ENCODE data around the gene VENTX.
"Not testable (repeated sequence)": the region's sequence is repeated elsewhere in the genome, so short reads cannot be mapped to it uniquely, and the experiment has no call there.

The VENTX gene

GRCh38 chr10:133263674-133264073 lies 26.0 kb downstream of the VENTX start:
- no peaks in the 10 kb centered on the region for H3K27me3 ChIP-seq (replicated peaks; ENCODE audit: control insufficient read depth, insufficient read depth, low read length)
- no peak for DNase-seq (ENCODE audit: extremely low read depth, insufficient read length)

GRCh38 chr10:133264461-133264860 lies 26.8 kb downstream of the VENTX start:
- peaks cover 19% of the 10 kb centered on the region for H3K36me3 ChIP-seq (ENCODE audit: control insufficient read depth, insufficient read depth, low read length)
- H3K4me3 ChIP-seq (replicated peaks; ENCODE audit: low read depth, low read length), result no peak overlapping the region
- H3K27me3 ChIP-seq (replicated peaks; ENCODE audit: control insufficient read depth, insufficient read depth, low read length), result no peaks in the 10 kb centered on the region
- DNase-seq (ENCODE audit: extremely low read depth, insufficient read length), result no peak
- no peak for TF ChIP-seq CTCF (IDR thresholded peaks at IDR 0.05; ENCODE audit: insufficient read depth, low read length, poor library complexity, severe bottlenecking)

More at GRCh38 chr10:133263674-133264073, 26.0 kb downstream of the VENTX start:
- no peak for TF ChIP-seq CTCF (IDR thresholded peaks at IDR 0.05; ENCODE audit: insufficient read depth, low read length, poor library complexity, severe bottlenecking)
- Histone ChIP-seq H3K36me3 (ENCODE audit: control insufficient read depth, insufficient read depth, low read length) (peaks cover 12% of the 10 kb centered on the region), H3K4me3 (replicated peaks; ENCODE audit: low read depth, low read length) (no peak overlapping the region)

- peaks cover 19% of the 10 kb centered on the region for H3K36me3 ChIP-seq (ENCODE audit: control insufficient read depth, insufficient read depth, low read length)
- H3K27me3 ChIP-seq (replicated peaks; ENCODE audit: control insufficient read depth, insufficient read depth, low read length); DNase-seq (ENCODE audit: extremely low read depth, insufficient read length); H3K4me3 ChIP-seq (replicated peaks; ENCODE audit: low read depth, low read length): not testable (repeated sequence)
Measured at GRCh38 chr10:133265052-133265451, 27.4 kb downstream of the VENTX start.

- TF ChIP-seq CTCF (IDR thresholded peaks at IDR 0.05; ENCODE audit: insufficient read depth, low read length, poor library complexity, severe bottlenecking), result no peak
- Histone ChIP-seq H3K4me3 (replicated peaks; ENCODE audit: low read depth, low read length) (no peak overlapping the region), H3K27me3 (replicated peaks; ENCODE audit: control insufficient read depth, insufficient read depth, low read length) (no peaks in the 10 kb centered on the region), H3K36me3 (ENCODE audit: control insufficient read depth, insufficient read depth, low read length) (peaks cover 29% of the 10 kb centered on the region)
- DNase-seq (ENCODE audit: extremely low read depth, insufficient read length), result no peak
Measured at GRCh38 chr10:133266056-133266795, 28.6 kb downstream of the VENTX start.

- Histone ChIP-seq H3K4me3 (replicated peaks; ENCODE audit: low read depth, low read length) (no peak overlapping the region), H3K36me3 (ENCODE audit: control insufficient read depth, insufficient read depth, low read length) (peaks cover 31% of the 10 kb centered on the region), H3K27me3 (replicated peaks; ENCODE audit: control insufficient read depth, insufficient read depth, low read length) (no peaks in the 10 kb centered on the region)
- TF ChIP-seq CTCF (IDR thresholded peaks at IDR 0.05; ENCODE audit: insufficient read depth, low read length, poor library complexity, severe bottlenecking), result no peak
- no peak for DNase-seq (ENCODE audit: extremely low read depth, insufficient read length)
Measured at GRCh38 chr10:133267293-133267692, 29.6 kb downstream of the VENTX start.

- peaks cover 31% of the 10 kb centered on the region for H3K36me3 ChIP-seq (ENCODE audit: control insufficient read depth, insufficient read depth, low read length)
- DNase-seq (ENCODE audit: extremely low read depth, insufficient read length), result no peak
- H3K27me3 ChIP-seq (replicated peaks; ENCODE audit: control insufficient read depth, insufficient read depth, low read length), result no peaks in the 10 kb centered on the region
- no peak for TF ChIP-seq CTCF (IDR thresholded peaks at IDR 0.05; ENCODE audit: insufficient read depth, low read length, poor library complexity, severe bottlenecking)
- no peak overlapping the region for H3K4me3 ChIP-seq (replicated peaks; ENCODE audit: low read depth, low read length)
Measured at GRCh38 chr10:133267829-133268228, 30.2 kb downstream of the VENTX start.

Measured in GM06990 (cell line).